Trophoblast cell (in vitro differentiated cells and primary cell): ENCODE data around the gene TOR4A.
A peak's percentile ranks its signal among the peaks of the same experiment; 100 is the strongest.

Source experiments
- DNase-seq, 2 donors: peaks; one replicate each; pipeline ENCODE4 v3.0.0-alpha.2; 2016
- H2AFZ ChIP-seq: 2 replicates; pipeline ENCODE4 v1.6.1; 2013; ENCODE audit warnings: low read length, moderate library complexity, mild to moderate bottlenecking; ENCODE audit not compliant: insufficient read depth, poor library complexity
- H2AK5ac ChIP-seq: 2 replicates; pipeline ENCODE4 v1.6.1; 2013; ENCODE audit warnings: mild to moderate bottlenecking, low read length
- H2BK120ac ChIP-seq: 2 replicates; pipeline ENCODE4 v1.6.1; 2013; ENCODE audit warnings: low read length, mild to moderate bottlenecking, moderate library complexity; ENCODE audit not compliant: insufficient read depth, poor library complexity
- H2BK12ac ChIP-seq: 2 replicates; pipeline ENCODE4 v1.6.1; 2013; ENCODE audit warnings: mild to moderate bottlenecking, low read length, moderate library complexity
- H2BK5ac ChIP-seq: 2 replicates; pipeline ENCODE4 v1.6.1; 2013; ENCODE audit warnings: low read length, low read depth, moderate library complexity, mild to moderate bottlenecking; ENCODE audit not compliant: poor library complexity
- H3K14ac ChIP-seq: 2 replicates; pipeline ENCODE4 v1.6.1; 2013; ENCODE audit warnings: mild to moderate bottlenecking, low read length
- H3K18ac ChIP-seq: 2 replicates; pipeline ENCODE4 v1.6.1; 2013; ENCODE audit warnings: mild to moderate bottlenecking, low read length
- H3K23ac ChIP-seq: 2 replicates; pipeline ENCODE4 v1.6.1; 2013; ENCODE audit warnings: low read length
- H3K27ac ChIP-seq: 2 replicates; pipeline ENCODE4 v1.5.1; 2013; ENCODE audit warnings: low read depth, mild to moderate bottlenecking, inconsistent platforms, low read length, moderate library complexity
- H3K27me3 ChIP-seq: 2 replicates; pipeline ENCODE4 v1.6.1; 2013; ENCODE audit warnings: inconsistent platforms, mild to moderate bottlenecking, low read length, moderate library complexity; ENCODE audit not compliant: insufficient read depth
- H3K36me3 ChIP-seq, 2 experiments: 1 replicate in 1 of 2; 2 replicates in 1 of 2; pipeline ENCODE4 v1.6.1; 2013; ENCODE audit warnings: low read length in 2 of 2, mild to moderate bottlenecking in 2 of 2, moderate library complexity in 1 of 2; ENCODE audit not compliant: insufficient read depth in 2 of 2, control insufficient read depth in 1 of 2
- H3K4ac ChIP-seq: 2 replicates; pipeline ENCODE4 v1.6.1; 2013; ENCODE audit warnings: low read depth, mild to moderate bottlenecking, low read length, moderate library complexity
- H3K4me1 ChIP-seq, 2 experiments: 1 replicate in 1 of 2; 2 replicates in 1 of 2; pipeline ENCODE4 v1.6.1; 2013; ENCODE audit warnings: low read length in 2 of 2, mild to moderate bottlenecking in 2 of 2, moderate library complexity in 1 of 2; ENCODE audit not compliant: insufficient read depth in 2 of 2, control insufficient read depth in 1 of 2
- H3K4me2 ChIP-seq: 2 replicates; pipeline ENCODE4 v1.6.1; 2013; ENCODE audit warnings: inconsistent platforms, mild to moderate bottlenecking, low read length, moderate library complexity
- H3K4me3 ChIP-seq: 2 replicates; pipeline ENCODE4 v1.5.1; 2013; ENCODE audit warnings: mild to moderate bottlenecking, low read depth, low read length, inconsistent platforms
- H3K79me1 ChIP-seq: one replicate; pipeline ENCODE4 v1.6.1; 2013; ENCODE audit warnings: low read length
- H3K79me2 ChIP-seq: 2 replicates; pipeline ENCODE4 v1.6.1; 2013; ENCODE audit warnings: low read length, mild to moderate bottlenecking; ENCODE audit not compliant: control insufficient read depth, insufficient read depth, poor library complexity
- H3K9ac ChIP-seq: 2 replicates; pipeline ENCODE4 v1.6.1; 2013; ENCODE audit warnings: mild to moderate bottlenecking, low read length
- H3K9me3 ChIP-seq: 2 replicates; pipeline ENCODE4 v1.6.1; 2013; ENCODE audit warnings: low read depth, mild to moderate bottlenecking, control low read depth, inconsistent platforms, low read length; ENCODE audit not compliant: insufficient read depth
- H4K12ac ChIP-seq: 2 replicates; pipeline ENCODE4 v1.6.1; 2013; ENCODE audit warnings: low read depth, mild to moderate bottlenecking, low read length, moderate library complexity
- H4K8ac ChIP-seq: 2 replicates; pipeline ENCODE4 v1.6.1; 2013; ENCODE audit warnings: low read depth, mild to moderate bottlenecking, low read length, moderate library complexity
- H4K91ac ChIP-seq: one replicate; pipeline ENCODE4 v1.6.1; 2013; ENCODE audit warnings: low read depth, mild to moderate bottlenecking, low read length, moderate library complexity
- WGBS: extraction: QIAGEN DNeasy Blood & Tissue Kit; methylation state at CpG from one replicate; pipeline ENCODE4 v1.1.7; 2013; ENCODE audit warnings: missing lambda C conversion rate; ENCODE audit not compliant: insufficient read length, insufficient coverage; ENCODE audit errors: extremely low coverage; 5-methylcytosine and 5-hydroxymethylcytosine counted together

TOR4A gene

GRCh38 chr9:137275203-137275587, 2.3 kb upstream of the TOR4A start:
- Histone ChIP-seq H3K18ac (no peak overlapping the region), H4K12ac (no peak overlapping the region), H3K4ac (no peak overlapping the region), H2AFZ (no peak overlapping the region), H4K91ac (no peak overlapping the region), H3K4me2 (no peak overlapping the region), H2AK5ac (no peak overlapping the region), H3K27ac (no peak overlapping the region), H3K36me3 (peaks cover 48 to 52% of the 10 kb centered on the region in 2 experiments), H3K79me1 (peaks cover 11% of the 10 kb centered on the region), H3K4me1 (peaks cover 16 to 19% of the 10 kb centered on the region in 2 experiments), H3K9me3 (peaks cover 12% of the 10 kb centered on the region), H3K9ac (no peak overlapping the region), H3K79me2 (peaks cover 5% of the 10 kb centered on the region), H2BK12ac (no peak overlapping the region), H3K14ac (no peak overlapping the region), H2BK120ac (no peak overlapping the region), H3K27me3 (no peaks in the 10 kb centered on the region), H3K23ac (no peak overlapping the region), H4K8ac (no peak overlapping the region), H3K4me3 (no peak overlapping the region), H2BK5ac (no peak overlapping the region)
- no peak for DNase-seq
- no CpG with 5 or more reads among the region's 10 CpGs for WGBS

GRCh38 chr9:137275588-137276472, 1.7 kb upstream of the TOR4A start:
- H4K12ac ChIP-seq: no peak overlapping the region
- no peak overlapping the region for H2BK120ac ChIP-seq
- no peak overlapping the region for H2AFZ ChIP-seq
- H3K14ac ChIP-seq: no peak overlapping the region
- H4K8ac ChIP-seq: no peak overlapping the region
- peak overlapping the region; percentile 9 for H2AK5ac ChIP-seq
- no peak overlapping the region for H3K4me2 ChIP-seq
- DNase-seq: no peak
- no CpG with 5 or more reads among the region's 24 CpGs for WGBS
- H4K91ac ChIP-seq: no peak overlapping the region
- H3K18ac ChIP-seq: no peak overlapping the region
- no peak overlapping the region for H2BK12ac ChIP-seq
- H3K4ac ChIP-seq: no peak overlapping the region
- peaks cover 46 to 48% of the 10 kb centered on the region in 2 experiments for H3K36me3 ChIP-seq
- H3K23ac ChIP-seq: no peak overlapping the region
- H2BK5ac ChIP-seq: no peak overlapping the region
- H3K4me1 ChIP-seq: peaks cover 22 to 25% of the 10 kb centered on the region in 2 experiments
- H3K27me3 ChIP-seq: no peaks in the 10 kb centered on the region
- no peak overlapping the region for H3K27ac ChIP-seq
- H3K79me1 ChIP-seq: peaks cover 14% of the 10 kb centered on the region
- no peak overlapping the region for H3K9ac ChIP-seq
- peaks cover 5% of the 10 kb centered on the region for H3K79me2 ChIP-seq
- H3K9me3 ChIP-seq: peaks cover 17% of the 10 kb centered on the region
- H3K4me3 ChIP-seq: no peak overlapping the region

- no peak for DNase-seq
- H3K36me3 ChIP-seq: peaks cover 39 to 42% of the 10 kb centered on the region in 2 experiments
- no peak overlapping the region for H3K9ac ChIP-seq
- H4K91ac ChIP-seq: peak overlapping the region; percentile 50
- no peak overlapping the region for H2BK120ac ChIP-seq
- H4K8ac ChIP-seq: no peak overlapping the region
- no peaks in the 10 kb centered on the region for H3K27me3 ChIP-seq
- H3K4me2 ChIP-seq: peak overlapping the region; percentile 60
- H3K23ac ChIP-seq: no peak overlapping the region
- H3K4me3 ChIP-seq: no peak overlapping the region
- peak overlapping the region; percentile 1 for H3K14ac ChIP-seq
- peak overlapping the region; percentile 10 for H2BK12ac ChIP-seq
- H3K4ac ChIP-seq: no peak overlapping the region
- no peak overlapping the region for H2BK5ac ChIP-seq
- H2AK5ac ChIP-seq: peak overlapping the region; percentile 9
- no peak overlapping the region for H2AFZ ChIP-seq
- no peak overlapping the region for H3K18ac ChIP-seq
- H3K79me1 ChIP-seq: peaks cover 17% of the 10 kb centered on the region
- H4K12ac ChIP-seq: peak overlapping the region; percentile 8
- H3K9me3 ChIP-seq: peaks cover 17% of the 10 kb centered on the region
- peaks cover 27 to 29% of the 10 kb centered on the region in 2 experiments for H3K4me1 ChIP-seq
- peak overlapping the region; percentile 52 for H3K27ac ChIP-seq
- H3K79me2 ChIP-seq: peaks cover 5% of the 10 kb centered on the region
- WGBS: no CpG with 5 or more reads among the region's 30 CpGs
These were observed 825 bp upstream of the TOR4A start for GRCh38 chr9:137276473-137277328.

GRCh38 chr9:137278061-137278701, 655 bp downstream of the TOR4A start:
- Histone ChIP-seq H2BK120ac (peak overlapping the region; percentile 86), H3K4me3 (peak overlapping the region; percentile 58), H3K27ac (peak overlapping the region; percentile 50), H3K27me3 (no peaks in the 10 kb centered on the region), H3K14ac (peak overlapping the region; percentile 83), H3K4ac (peak overlapping the region; percentile 53), H3K18ac (peak overlapping the region; percentile 68), H2AFZ (peak overlapping the region; percentile 68), H2BK5ac (peak overlapping the region; percentile 29), H3K36me3 (peaks cover 24 to 28% of the 10 kb centered on the region in 2 experiments), H3K4me1 (peaks cover 27 to 29% of the 10 kb centered on the region in 2 experiments), H4K91ac (peak overlapping the region; percentile 84), H4K12ac (peak overlapping the region; percentile 85), H2BK12ac (peak overlapping the region; percentile 21), H3K4me2 (peak overlapping the region; percentile 60), H3K9me3 (peaks cover 17% of the 10 kb centered on the region), H3K23ac (no peak overlapping the region), H2AK5ac (peak overlapping the region; percentile 40), H3K9ac (peak overlapping the region; percentile 55), H3K79me2 (peaks cover 5% of the 10 kb centered on the region), H4K8ac (peak overlapping the region; percentile 73), H3K79me1 (peaks cover 17% of the 10 kb centered on the region)
- WGBS: no CpG with 5 or more reads among the region's 54 CpGs
- DNase-seq: no peak
